ENCODE results near the gene CIAO2A.

DNA sequence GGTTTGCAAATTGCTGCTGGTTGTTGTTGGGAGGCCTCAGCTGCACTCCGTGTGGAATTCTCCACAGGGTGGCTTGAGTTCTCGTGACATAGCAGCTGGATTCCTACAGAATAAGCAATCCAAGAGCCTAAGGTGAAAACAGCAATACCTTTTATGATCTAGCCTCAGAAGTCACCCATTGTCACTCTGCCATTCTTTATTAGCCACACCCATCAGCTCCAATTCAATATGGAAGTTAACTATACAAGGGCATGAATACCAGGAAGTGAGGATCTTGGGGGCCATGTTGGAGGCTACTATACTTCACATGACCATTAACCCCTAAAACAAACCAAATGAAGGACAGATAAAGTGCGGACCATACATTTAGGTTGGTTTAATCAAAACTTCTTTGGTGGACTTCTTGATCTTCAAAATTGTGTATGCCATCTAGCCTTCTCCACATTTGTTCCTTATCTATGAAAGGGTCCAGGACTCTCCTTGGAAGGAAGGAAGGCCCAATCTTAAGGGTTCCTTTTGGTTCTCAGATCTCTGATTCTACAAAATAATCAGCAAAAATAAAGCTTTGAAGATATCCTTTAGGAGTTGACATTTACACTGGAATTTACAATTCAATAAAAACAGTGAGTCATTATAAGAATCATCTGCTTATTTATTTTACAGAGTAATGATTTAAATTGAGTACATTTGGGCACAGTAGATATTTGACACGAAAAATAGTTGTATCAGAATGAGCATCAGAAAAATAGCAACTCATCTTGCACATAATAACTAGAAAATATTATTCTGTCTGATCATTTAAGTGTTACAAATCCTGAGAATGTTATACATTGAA is 21.5 kb downstream of the CIAO2A start:
- TF ChIP-seq, protein P1, sequence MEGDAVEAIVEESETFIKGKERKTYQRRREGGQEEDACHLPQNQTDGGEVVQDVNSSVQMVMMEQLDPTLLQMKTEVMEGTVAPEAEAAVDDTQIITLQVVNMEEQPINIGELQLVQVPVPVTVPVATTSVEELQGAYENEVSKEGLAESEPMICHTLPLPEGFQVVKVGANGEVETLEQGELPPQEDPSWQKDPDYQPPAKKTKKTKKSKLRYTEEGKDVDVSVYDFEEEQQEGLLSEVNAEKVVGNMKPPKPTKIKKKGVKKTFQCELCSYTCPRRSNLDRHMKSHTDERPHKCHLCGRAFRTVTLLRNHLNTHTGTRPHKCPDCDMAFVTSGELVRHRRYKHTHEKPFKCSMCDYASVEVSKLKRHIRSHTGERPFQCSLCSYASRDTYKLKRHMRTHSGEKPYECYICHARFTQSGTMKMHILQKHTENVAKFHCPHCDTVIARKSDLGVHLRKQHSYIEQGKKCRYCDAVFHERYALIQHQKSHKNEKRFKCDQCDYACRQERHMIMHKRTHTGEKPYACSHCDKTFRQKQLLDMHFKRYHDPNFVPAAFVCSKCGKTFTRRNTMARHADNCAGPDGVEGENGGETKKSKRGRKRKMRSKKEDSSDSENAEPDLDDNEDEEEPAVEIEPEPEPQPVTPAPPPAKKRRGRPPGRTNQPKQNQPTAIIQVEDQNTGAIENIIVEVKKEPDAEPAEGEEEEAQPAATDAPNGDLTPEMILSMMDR (IDR thresholded peaks at IDR 0.05 in 4 of 5, conservative IDR thresholded peaks at IDR 0.05 in 1 of 5), result no peak
- TF ChIP-seq POLR2A (IDR thresholded peaks at IDR 0.05), result no peak
